Keratinocyte (primary cell): ENCODE data around the gene HOXD11. TPM values are rescaled to one million over a fixed set of nuclear protein-coding genes. Genes with fewer than 3 reads are reported as not detected.

Experiments used
- DNase-seq: peaks from one replicate; pipeline ENCODE4 v3.0.0-alpha.2; 2011; ENCODE audit warnings: low read depth, missing footprints, low spot score
- FAIRE-seq: peaks from 2 replicates; lab custom pipeline; 2011; peaks lifted over from hg19 to GRCh38; lab: Jason Lieb, UNC
- H2AFZ ChIP-seq: 2 replicates; pipeline ENCODE4 v1.6.0; 2012; ENCODE audit warnings: low read length, control low read depth, inconsistent platforms; ENCODE audit not compliant: control insufficient read depth
- H3K27ac ChIP-seq: 2 replicates; pipeline ENCODE4 v1.5.1; 2011; ENCODE audit warnings: low read length; ENCODE audit not compliant: control insufficient read depth, insufficient read depth
- H3K27me3 ChIP-seq: 3 replicates; pipeline ENCODE4 v1.6.0; 2011; ENCODE audit warnings: low read length; ENCODE audit not compliant: control insufficient read depth, insufficient read depth; ENCODE audit errors: extremely low read depth
- H3K36me3 ChIP-seq, 2 experiments: 2 replicates in 1 of 2; 3 replicates in 1 of 2; pipeline ENCODE4 v1.5.1; 2011; ENCODE audit warnings: low read length in 2 of 2, mild to moderate bottlenecking in 1 of 2; ENCODE audit not compliant: control insufficient read depth in 2 of 2, insufficient read depth in 2 of 2; ENCODE audit errors: extremely low read depth in 1 of 2
- H3K4me1 ChIP-seq: 3 replicates; pipeline ENCODE4 v1.5.1; 2011; ENCODE audit warnings: low read length; ENCODE audit not compliant: control insufficient read depth, insufficient read depth; ENCODE audit errors: extremely low read depth
- H3K4me2 ChIP-seq: 3 replicates; pipeline ENCODE4 v1.6.0; 2011; ENCODE audit warnings: low read depth, low read length; ENCODE audit not compliant: control insufficient read depth, insufficient read depth; ENCODE audit errors: extremely low read depth
- H3K4me3 ChIP-seq, 3 experiments: fragments of 200-600 bp in 1 of 3; sonication (generic) in 1 of 3; 2 replicates in 2 of 3; 3 replicates in 1 of 3; pipeline ENCODE4 v1.5.1; 2011 to 2016; ENCODE audit warnings: low read length in 3 of 3, mild to moderate bottlenecking in 3 of 3, control low read depth in 2 of 3, inconsistent platforms in 1 of 3, low read depth in 1 of 3, mixed read lengths in 1 of 3, mixed run types in 1 of 3, moderate library complexity in 1 of 3; ENCODE audit not compliant: control insufficient read depth in 2 of 3, insufficient read depth in 2 of 3; ENCODE audit errors: extremely low read depth in 1 of 3
- H3K79me2 ChIP-seq: 2 replicates; pipeline ENCODE4 v1.6.0; 2012; ENCODE audit warnings: low read length; ENCODE audit not compliant: control insufficient read depth, insufficient read depth
- H3K9ac ChIP-seq: 3 replicates; pipeline ENCODE4 v1.6.0; 2011; ENCODE audit warnings: low read length; ENCODE audit not compliant: control insufficient read depth, insufficient read depth; ENCODE audit errors: extremely low read depth
- H3K9me1 ChIP-seq: 3 replicates; pipeline ENCODE4 v1.6.0; 2011; ENCODE audit warnings: low read length; ENCODE audit not compliant: control insufficient read depth, insufficient read depth; ENCODE audit errors: extremely low read depth
- H3K9me3 ChIP-seq: 2 replicates; pipeline ENCODE4 v1.5.1; 2012; ENCODE audit warnings: low read depth, low read length; ENCODE audit not compliant: control insufficient read depth
- H4K20me1 ChIP-seq: 3 replicates; pipeline ENCODE4 v1.6.0; 2011; ENCODE audit warnings: low read length; ENCODE audit not compliant: control insufficient read depth, insufficient read depth; ENCODE audit errors: extremely low read depth
- EZH2 ChIP-seq: IDR thresholded peaks from one replicate; pipeline ENCODE4 v1.6.1; 2012; ENCODE audit warnings: inconsistent platforms, mild to moderate bottlenecking, low read length, moderate library complexity
- dilution Hi-C: fragments of 300-500 bp; cut with MboI; formaldehyde crosslinking; loops from one replicate; pipeline ENCODE4 v1.7.0; 2020; ENCODE audit warnings: low sequenced_read_pairs; ENCODE audit not compliant: extremely low pct_ligation_motif_present
- polyA plus RNA-seq, 5 experiments: library from polyadenylated mRNA; depleted of rRNA in 3 of 5; stranded (reverse) in 3 of 5; stranded (forward) in 1 of 5; unstranded in 1 of 5; fragments of >200 nt; gene quantifications; 1 replicate in 1 of 5; 2 replicates in 3 of 5; 3 replicates in 1 of 5; pipeline versions ENCODE4 v1.2.1 to v1.2.3, GENCODE V29; 2011 to 2012; ENCODE audit warnings: missing spikeins in 2 of 5, low read depth in 1 of 5, low replicate concordance in 1 of 5
- TF ChIP-seq, protein P1 (sequence below), 3 experiments: IDR thresholded peaks in 1 of 3; conservative IDR thresholded peaks in 1 of 3; optimal IDR thresholded peaks in 1 of 3; 2 replicates in 2 of 3; 3 replicates in 1 of 3; pipeline versions ENCODE3 to v1.5.1; 2011; ENCODE audit warnings: low read length in 3 of 3, mild to moderate bottlenecking in 3 of 3, moderate library complexity in 2 of 3, control low read depth in 1 of 3, inconsistent platforms in 1 of 3; ENCODE audit not compliant: insufficient read depth in 2 of 3; ENCODE audit errors: extremely low read depth in 1 of 3

HOXD11 gene
- polyA plus RNA-seq, 1 donor (not counting 4 experiments of a cell fraction or from before 2014, with no cell fraction given): not detected

DNA sequence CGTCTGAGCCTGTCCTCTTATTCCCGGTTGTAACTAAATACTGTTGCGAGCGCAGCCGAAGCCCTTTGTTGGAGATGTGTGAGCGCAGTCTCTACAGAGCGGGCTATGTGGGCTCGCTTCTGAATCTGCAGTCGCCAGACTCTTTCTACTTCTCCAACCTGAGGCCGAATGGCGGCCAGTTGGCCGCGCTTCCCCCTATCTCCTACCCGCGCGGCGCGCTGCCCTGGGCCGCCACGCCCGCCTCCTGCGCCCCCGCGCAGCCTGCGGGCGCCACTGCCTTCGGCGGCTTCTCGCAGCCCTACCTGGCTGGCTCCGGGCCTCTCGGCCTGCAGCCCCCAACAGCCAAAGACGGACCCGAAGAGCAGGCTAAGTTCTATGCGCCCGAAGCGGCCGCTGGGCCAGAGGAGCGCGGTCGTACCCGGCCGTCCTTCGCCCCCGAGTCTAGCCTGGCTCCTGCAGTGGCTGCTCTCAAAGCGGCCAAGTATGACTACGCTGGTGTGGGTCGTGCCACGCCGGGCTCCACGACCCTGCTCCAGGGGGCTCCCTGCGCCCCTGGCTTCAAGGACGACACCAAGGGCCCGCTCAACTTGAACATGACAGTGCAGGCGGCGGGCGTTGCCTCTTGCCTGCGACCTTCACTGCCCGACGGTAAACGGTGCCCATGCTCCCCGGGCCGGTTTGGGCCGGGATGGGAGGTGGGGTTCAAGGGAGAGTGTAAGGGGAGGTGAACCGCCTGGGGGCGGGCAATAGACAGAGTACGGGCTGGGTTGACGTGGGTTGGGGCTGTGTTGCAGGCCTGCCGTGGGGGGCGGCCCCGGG lies 7.1 kb upstream of the HOXD11 start, which contains the start of gene HOXD12:
Gene HOXD12, plus strand, starts transcription at position 68 of the 819 bp plus-strand sequence. Its CDS starts 7 bp downstream, at position 75.
- no peak within 1 kb of the TSS for H2AFZ ChIP-seq
- H3K9ac ChIP-seq: no peak within 1 kb of the TSS
- H3K27ac ChIP-seq: no peak within 1 kb of the TSS
- TF ChIP-seq, protein P1, sequence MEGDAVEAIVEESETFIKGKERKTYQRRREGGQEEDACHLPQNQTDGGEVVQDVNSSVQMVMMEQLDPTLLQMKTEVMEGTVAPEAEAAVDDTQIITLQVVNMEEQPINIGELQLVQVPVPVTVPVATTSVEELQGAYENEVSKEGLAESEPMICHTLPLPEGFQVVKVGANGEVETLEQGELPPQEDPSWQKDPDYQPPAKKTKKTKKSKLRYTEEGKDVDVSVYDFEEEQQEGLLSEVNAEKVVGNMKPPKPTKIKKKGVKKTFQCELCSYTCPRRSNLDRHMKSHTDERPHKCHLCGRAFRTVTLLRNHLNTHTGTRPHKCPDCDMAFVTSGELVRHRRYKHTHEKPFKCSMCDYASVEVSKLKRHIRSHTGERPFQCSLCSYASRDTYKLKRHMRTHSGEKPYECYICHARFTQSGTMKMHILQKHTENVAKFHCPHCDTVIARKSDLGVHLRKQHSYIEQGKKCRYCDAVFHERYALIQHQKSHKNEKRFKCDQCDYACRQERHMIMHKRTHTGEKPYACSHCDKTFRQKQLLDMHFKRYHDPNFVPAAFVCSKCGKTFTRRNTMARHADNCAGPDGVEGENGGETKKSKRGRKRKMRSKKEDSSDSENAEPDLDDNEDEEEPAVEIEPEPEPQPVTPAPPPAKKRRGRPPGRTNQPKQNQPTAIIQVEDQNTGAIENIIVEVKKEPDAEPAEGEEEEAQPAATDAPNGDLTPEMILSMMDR (optimal IDR thresholded peaks at IDR 0.05 in 1 of 3, IDR thresholded peaks at IDR 0.05 in 1 of 3, conservative IDR thresholded peaks at IDR 0.05 in 1 of 3; ENCODE audit: extremely low read depth in 1 of 3, insufficient read depth in 2 of 3, low read length in 3 of 3): no peak
- no peak for TF ChIP-seq EZH2
- H3K9me3 ChIP-seq: no peaks in the 10 kb centered on the region
- no peaks in the 10 kb centered on the region for H3K9me1 ChIP-seq
- DNase-seq (no peak), FAIRE-seq (no peak)
- no peaks in the 10 kb centered on the region for H3K79me2 ChIP-seq
- dilution Hi-C loops: no loop called here
- no peak within 1 kb of the TSS for H3K4me2 ChIP-seq
- H3K27me3 ChIP-seq: peaks cover 99% of the 10 kb centered on the region
- peaks cover 3% of the 10 kb centered on the region for H4K20me1 ChIP-seq
- peaks cover 5% of the 10 kb centered on the region for H3K4me1 ChIP-seq
- no peaks in the 10 kb centered on the region for H3K36me3 ChIP-seq
- H3K4me3 ChIP-seq: no peak within 1 kb of the TSS

DNA sequence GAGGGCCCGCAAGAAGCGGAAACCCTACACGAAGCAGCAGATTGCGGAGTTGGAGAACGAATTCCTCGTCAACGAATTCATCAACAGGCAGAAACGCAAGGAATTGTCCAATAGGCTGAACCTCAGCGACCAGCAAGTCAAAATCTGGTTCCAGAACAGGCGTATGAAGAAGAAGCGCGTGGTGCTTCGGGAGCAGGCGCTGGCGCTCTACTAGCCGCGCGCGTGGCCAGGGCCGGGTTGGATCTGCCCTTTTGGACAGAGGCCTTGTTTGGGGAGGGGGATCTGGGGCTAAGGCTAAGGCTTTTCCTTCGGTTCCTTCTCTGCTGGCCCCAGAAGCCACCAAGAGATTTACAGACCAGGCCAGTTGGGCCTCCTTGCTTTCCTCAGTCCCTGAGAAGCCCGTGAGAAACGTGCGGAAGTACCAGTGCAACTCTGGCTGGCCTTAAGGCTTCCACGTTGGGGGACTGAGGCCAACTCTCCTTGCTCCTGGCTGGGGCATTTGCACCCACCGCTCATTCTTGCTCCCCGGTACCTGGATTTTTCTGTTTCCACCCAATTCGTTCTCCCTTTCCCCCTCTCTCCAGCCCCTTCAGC lies 6.4 kb upstream of the HOXD11 start:
- TF ChIP-seq EZH2: no peak
- TF ChIP-seq, protein P1 (optimal IDR thresholded peaks at IDR 0.05 in 1 of 3, IDR thresholded peaks at IDR 0.05 in 1 of 3, conservative IDR thresholded peaks at IDR 0.05 in 1 of 3; ENCODE audit: extremely low read depth in 1 of 3, insufficient read depth in 2 of 3, low read length in 3 of 3): no peak

More for the DNA sequence above, 6.4 kb upstream of the HOXD11 start:
- DNase-seq: no peak
- dilution Hi-C loops: no loop called here
- Histone ChIP-seq H3K9me3 (no peaks in the 10 kb centered on the region), H3K9me1 (no peaks in the 10 kb centered on the region), H3K4me2 (no peak overlapping the region), H2AFZ (no peak overlapping the region), H3K27me3 (peaks cover 99% of the 10 kb centered on the region), H3K4me1 (peaks cover 5% of the 10 kb centered on the region), H3K36me3 (no peaks in the 10 kb centered on the region), H3K79me2 (no peaks in the 10 kb centered on the region), H4K20me1 (peaks cover 3% of the 10 kb centered on the region), H3K4me3 (no peak overlapping the region), H3K27ac (no peak overlapping the region), H3K9ac (no peak overlapping the region)
- FAIRE-seq: no peak
